ENCODE data around the gene ANKRD6.

The ANKRD6 gene

DNA sequence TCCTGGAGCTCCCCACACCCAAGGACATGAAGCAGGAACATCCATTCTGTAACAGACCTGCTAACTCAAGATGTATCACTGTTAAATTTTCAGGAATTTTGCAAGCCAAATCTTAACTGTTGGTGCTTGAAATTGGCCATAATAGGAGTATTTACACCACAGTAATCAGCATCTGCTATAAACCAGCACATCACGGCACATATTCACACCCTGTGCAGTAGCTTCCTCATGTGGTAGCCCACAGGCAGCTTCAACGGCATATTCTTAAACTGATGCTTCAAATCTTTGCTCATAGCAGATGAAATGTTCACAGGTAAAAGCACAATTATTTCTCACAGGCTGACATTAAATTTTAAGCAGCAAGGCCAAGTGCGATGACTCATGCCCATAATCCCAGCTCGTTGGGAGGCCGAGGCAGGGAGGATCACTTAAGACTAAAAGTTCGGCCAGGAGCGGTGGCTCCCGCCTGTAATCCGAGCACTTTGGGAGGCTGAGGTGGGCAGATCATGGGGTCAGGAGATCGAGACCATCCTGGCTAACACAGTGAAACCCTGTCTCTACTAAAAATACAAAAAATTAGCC lies 249.1 kb downstream of the ANKRD6 start:
- ChIA-PET CTCF (no interaction called here), POLR2A (ENCODE audit: low non-redundant PET) (no interaction called here)
- H3K27ac ChIP-seq: no peak overlapping the region
- TF ChIP-seq, protein P1, sequence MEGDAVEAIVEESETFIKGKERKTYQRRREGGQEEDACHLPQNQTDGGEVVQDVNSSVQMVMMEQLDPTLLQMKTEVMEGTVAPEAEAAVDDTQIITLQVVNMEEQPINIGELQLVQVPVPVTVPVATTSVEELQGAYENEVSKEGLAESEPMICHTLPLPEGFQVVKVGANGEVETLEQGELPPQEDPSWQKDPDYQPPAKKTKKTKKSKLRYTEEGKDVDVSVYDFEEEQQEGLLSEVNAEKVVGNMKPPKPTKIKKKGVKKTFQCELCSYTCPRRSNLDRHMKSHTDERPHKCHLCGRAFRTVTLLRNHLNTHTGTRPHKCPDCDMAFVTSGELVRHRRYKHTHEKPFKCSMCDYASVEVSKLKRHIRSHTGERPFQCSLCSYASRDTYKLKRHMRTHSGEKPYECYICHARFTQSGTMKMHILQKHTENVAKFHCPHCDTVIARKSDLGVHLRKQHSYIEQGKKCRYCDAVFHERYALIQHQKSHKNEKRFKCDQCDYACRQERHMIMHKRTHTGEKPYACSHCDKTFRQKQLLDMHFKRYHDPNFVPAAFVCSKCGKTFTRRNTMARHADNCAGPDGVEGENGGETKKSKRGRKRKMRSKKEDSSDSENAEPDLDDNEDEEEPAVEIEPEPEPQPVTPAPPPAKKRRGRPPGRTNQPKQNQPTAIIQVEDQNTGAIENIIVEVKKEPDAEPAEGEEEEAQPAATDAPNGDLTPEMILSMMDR (conservative IDR thresholded peaks at IDR 0.05; ENCODE audit: low read depth): no peak
- no peak for DNase-seq (ENCODE audit: low spot score)

DNA sequence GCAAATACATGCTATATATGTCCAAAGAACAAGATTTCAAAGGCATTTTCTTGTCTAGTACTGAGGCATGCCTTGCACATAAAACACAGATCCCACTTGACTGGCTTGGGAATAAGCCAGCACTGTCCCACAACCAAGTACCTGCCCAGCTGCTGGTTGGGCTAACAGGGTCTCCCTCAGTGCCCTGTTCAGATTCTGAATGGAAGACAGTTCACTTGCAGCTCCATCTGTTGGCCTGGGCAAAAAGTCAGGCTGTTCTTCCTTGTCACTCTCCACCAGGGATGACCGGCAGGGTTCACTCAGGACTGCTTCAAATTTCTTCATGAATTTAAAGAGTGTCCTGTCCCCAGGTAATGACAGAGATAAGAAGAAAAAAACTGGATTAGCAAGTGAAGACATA lies 250.0 kb downstream of the ANKRD6 start:
- DNase-seq (ENCODE audit: low spot score): no peak
- POLR2A ChIA-PET (ENCODE audit: low non-redundant PET): no interaction called here
- H3K27ac ChIP-seq: no peak overlapping the region
- CTCF ChIA-PET: no interaction called here
- TF ChIP-seq, protein P1 (conservative IDR thresholded peaks at IDR 0.05; ENCODE audit: low read depth): no peak
